ENCODE results near the gene POLA2.
A peak's percentile ranks its signal among the peaks of the same experiment; 100 is the strongest.
"Not testable (repeated sequence)": the region's sequence is repeated elsewhere in the genome, so short reads cannot be mapped to it uniquely, and the experiment has no call there.

Gene POLA2

GRCh38 chr11:65308281-65308891, 46.6 kb downstream of the POLA2 start:
- DNase-seq (ENCODE audit: low read depth) = no peak

- no peak for DNase-seq (ENCODE audit: low read depth)
Observed at GRCh38 chr11:65309006-65309405, 47.2 kb downstream of the POLA2 start.

GRCh38 chr11:65310215-65310614, 48.5 kb downstream of the POLA2 start:
- DNase-seq (ENCODE audit: low read depth) = no peak

- DNase-seq (ENCODE audit: low read depth) = no peak
Observed at GRCh38 chr11:65310736-65311135, 49.0 kb downstream of the POLA2 start.

GRCh38 chr11:65311170-65311678, 49.5 kb downstream of the POLA2 start:
- DNase-seq (ENCODE audit: low read depth) = no peak

GRCh38 chr11:65314501-65315203, 52.9 kb downstream of the POLA2 start, which contains the start of gene CDC42EP2:
TSS of gene CDC42EP2 (plus strand) at chr11:65314866. CDS start at chr11:65320899, 6,033 bp downstream.
- DNase-seq (ENCODE audit: low read depth) = peak; percentile 80

GRCh38 chr11:65315204-65315865, 53.6 kb downstream of the POLA2 start:
- peak; percentile 81 for DNase-seq (ENCODE audit: low read depth)

GRCh38 chr11:65315866-65316226, 54.1 kb downstream of the POLA2 start:
- no peak for DNase-seq (ENCODE audit: low read depth)

- DNase-seq (ENCODE audit: low read depth) = no peak
Observed at GRCh38 chr11:65316227-65317024, 54.7 kb downstream of the POLA2 start.

- DNase-seq (ENCODE audit: low read depth) = no peak
Observed at GRCh38 chr11:65317025-65317786, 55.4 kb downstream of the POLA2 start.

- no peak for DNase-seq (ENCODE audit: low read depth)
Observed at GRCh38 chr11:65320386-65321075, 58.8 kb downstream of the POLA2 start.

GRCh38 chr11:65321076-65321475, 59.3 kb downstream of the POLA2 start:
- DNase-seq (ENCODE audit: low read depth) = no peak

- DNase-seq (ENCODE audit: low read depth) = no peak
Observed at GRCh38 chr11:65321828-65322485, 60.2 kb downstream of the POLA2 start.

GRCh38 chr11:65323813-65324212, 62.1 kb downstream of the POLA2 start:
- DNase-seq (ENCODE audit: low read depth) = no peak

GRCh38 chr11:65325435-65325834, 63.7 kb downstream of the POLA2 start:
- DNase-seq (ENCODE audit: low read depth) = no peak

GRCh38 chr11:65327021-65327420, 65.3 kb downstream of the POLA2 start:
- DNase-seq (ENCODE audit: low read depth) = no peak

GRCh38 chr11:65329478-65329877, 67.7 kb downstream of the POLA2 start:
- DNase-seq (ENCODE audit: low read depth) = no peak

GRCh38 chr11:65329944-65330403, 68.2 kb downstream of the POLA2 start:
- peak; percentile 65 for DNase-seq (ENCODE audit: low read depth)

- DNase-seq (ENCODE audit: low read depth) = no peak
Observed at GRCh38 chr11:65330544-65330943, 68.8 kb downstream of the POLA2 start.

GRCh38 chr11:65332591-65332990, 70.8 kb downstream of the POLA2 start:
- DNase-seq (ENCODE audit: low read depth) = not testable (repeated sequence)

Data from activated T-cell treated with anti-CD3 and anti-CD28 coated beads for 48 hours (primary cell).